Measurements from ENCODE around the gene FAM83E. TPM values are rescaled to one million over a fixed set of nuclear protein-coding genes. Genes with fewer than 3 reads are reported as not detected.
"Not testable (repeated sequence)": the region's sequence is repeated elsewhere in the genome, so short reads cannot be mapped to it uniquely, and the experiment has no call there.

The FAM83E gene
- total RNA-seq, 1 donor from 2014 or later: 1.1 TPM

DNA sequence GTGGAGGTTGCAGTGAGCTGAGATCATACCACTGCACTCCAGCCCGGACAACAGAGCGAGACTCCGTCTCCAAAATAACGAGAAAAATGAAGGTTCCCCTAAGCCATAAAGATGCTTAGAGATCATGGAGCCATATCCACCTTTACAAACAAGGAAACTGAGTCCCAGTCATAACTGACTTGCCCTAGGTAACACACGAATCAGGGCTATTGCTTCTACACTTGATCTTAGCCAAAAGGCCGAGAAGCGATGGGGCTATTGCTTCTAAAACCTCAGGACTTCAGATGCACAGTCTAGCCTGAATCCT lies 19.1 kb upstream of the FAM83E start:
- Mint-ChIP-seq H3K27me3 (ENCODE audit: unreplicated experiment) (no peaks in the 10 kb centered on the region), H3K36me3 (ENCODE audit: unreplicated experiment) (peaks cover 4% of the 10 kb centered on the region), H3K4me1 (ENCODE audit: unreplicated experiment) (peaks cover 76% of the 10 kb centered on the region), H3K27ac (ENCODE audit: unreplicated experiment) (peak overlapping the region; percentile 93), H3K4me3 (ENCODE audit: unreplicated experiment) (peak overlapping the region; percentile 76), H3K9me3 (ENCODE audit: unreplicated experiment) (no peaks in the 10 kb centered on the region)
- TF ChIP-seq, protein P1, sequence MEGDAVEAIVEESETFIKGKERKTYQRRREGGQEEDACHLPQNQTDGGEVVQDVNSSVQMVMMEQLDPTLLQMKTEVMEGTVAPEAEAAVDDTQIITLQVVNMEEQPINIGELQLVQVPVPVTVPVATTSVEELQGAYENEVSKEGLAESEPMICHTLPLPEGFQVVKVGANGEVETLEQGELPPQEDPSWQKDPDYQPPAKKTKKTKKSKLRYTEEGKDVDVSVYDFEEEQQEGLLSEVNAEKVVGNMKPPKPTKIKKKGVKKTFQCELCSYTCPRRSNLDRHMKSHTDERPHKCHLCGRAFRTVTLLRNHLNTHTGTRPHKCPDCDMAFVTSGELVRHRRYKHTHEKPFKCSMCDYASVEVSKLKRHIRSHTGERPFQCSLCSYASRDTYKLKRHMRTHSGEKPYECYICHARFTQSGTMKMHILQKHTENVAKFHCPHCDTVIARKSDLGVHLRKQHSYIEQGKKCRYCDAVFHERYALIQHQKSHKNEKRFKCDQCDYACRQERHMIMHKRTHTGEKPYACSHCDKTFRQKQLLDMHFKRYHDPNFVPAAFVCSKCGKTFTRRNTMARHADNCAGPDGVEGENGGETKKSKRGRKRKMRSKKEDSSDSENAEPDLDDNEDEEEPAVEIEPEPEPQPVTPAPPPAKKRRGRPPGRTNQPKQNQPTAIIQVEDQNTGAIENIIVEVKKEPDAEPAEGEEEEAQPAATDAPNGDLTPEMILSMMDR (IDR thresholded peaks at IDR 0.05): no peak
- no peak for DNase-seq (ENCODE audit: extremely low spot score, unreplicated experiment)

GRCh38 chr19:48633148-48634035 lies 18.5 kb upstream of the FAM83E start:
- no peak for DNase-seq (ENCODE audit: extremely low spot score, unreplicated experiment)
- Mint-ChIP-seq H3K4me3 (ENCODE audit: unreplicated experiment) (peak overlapping the region; percentile 76), H3K4me1 (ENCODE audit: unreplicated experiment) (peaks cover 75% of the 10 kb centered on the region)

GRCh38 chr19:48632692-48633147 lies 17.8 kb upstream of the FAM83E start:
- Mint-ChIP-seq H3K36me3 (ENCODE audit: unreplicated experiment) (peaks cover 7% of the 10 kb centered on the region), H3K27me3 (ENCODE audit: unreplicated experiment) (no peaks in the 10 kb centered on the region), H3K4me1 (ENCODE audit: unreplicated experiment) (peaks cover 71% of the 10 kb centered on the region), H3K27ac (ENCODE audit: unreplicated experiment) (peak overlapping the region; percentile 93), H3K9me3 (ENCODE audit: unreplicated experiment) (no peaks in the 10 kb centered on the region), H3K4me3 (ENCODE audit: unreplicated experiment) (no peak overlapping the region)
- no peak for DNase-seq (ENCODE audit: extremely low spot score, unreplicated experiment)
- TF ChIP-seq, protein P1 (IDR thresholded peaks at IDR 0.05): no peak

More at GRCh38 chr19:48633148-48634035, 18.5 kb upstream of the FAM83E start:
- Mint-ChIP-seq H3K27me3 (ENCODE audit: unreplicated experiment) (no peaks in the 10 kb centered on the region), H3K9me3 (ENCODE audit: unreplicated experiment) (no peaks in the 10 kb centered on the region), H3K27ac (ENCODE audit: unreplicated experiment) (peak overlapping the region; percentile 93), H3K36me3 (ENCODE audit: unreplicated experiment) (peaks cover 7% of the 10 kb centered on the region)
- TF ChIP-seq, protein P1 (IDR thresholded peaks at IDR 0.05): no peak

- H3K36me3 Mint-ChIP-seq (ENCODE audit: unreplicated experiment); H3K9me3 Mint-ChIP-seq (ENCODE audit: unreplicated experiment); H3K4me3 Mint-ChIP-seq (ENCODE audit: unreplicated experiment); DNase-seq (ENCODE audit: extremely low spot score, unreplicated experiment); H3K27me3 Mint-ChIP-seq (ENCODE audit: unreplicated experiment): not testable (repeated sequence)
- Mint-ChIP-seq H3K4me1 (ENCODE audit: unreplicated experiment) (peaks cover 68% of the 10 kb centered on the region), H3K27ac (ENCODE audit: unreplicated experiment) (peak overlapping the region; percentile 93)
Measured at GRCh38 chr19:48632286-48632685, 17.4 kb upstream of the FAM83E start.

GRCh38 chr19:48631225-48631624 lies 16.3 kb upstream of the FAM83E start:
- Mint-ChIP-seq H3K9me3 (ENCODE audit: unreplicated experiment) (no peaks in the 10 kb centered on the region), H3K27ac (ENCODE audit: unreplicated experiment) (peak overlapping the region; percentile 92), H3K27me3 (ENCODE audit: unreplicated experiment) (no peaks in the 10 kb centered on the region), H3K4me1 (ENCODE audit: unreplicated experiment) (peaks cover 63% of the 10 kb centered on the region), H3K36me3 (ENCODE audit: unreplicated experiment) (peaks cover 7% of the 10 kb centered on the region), H3K4me3 (ENCODE audit: unreplicated experiment) (peak overlapping the region; percentile 60)
- DNase-seq (ENCODE audit: extremely low spot score, unreplicated experiment): no peak
- TF ChIP-seq, protein P1 (IDR thresholded peaks at IDR 0.05): no peak
